Measurements from ENCODE around the gene CA10. TPM values are rescaled to one million over a fixed set of nuclear protein-coding genes. Genes with fewer than 3 reads are reported as not detected.

CA10 gene
- total RNA-seq, 1 donor from 2014 or later = 1.3 TPM

GRCh38 chr17:51651513-51652298, 506.8 kb downstream of the CA10 start:
- no peak for TF ChIP-seq CTCF (IDR thresholded peaks at IDR 0.05; ENCODE audit: partially characterized antibody, unreplicated experiment)
- DNase-seq = no peak
- Mint-ChIP-seq H3K4me3 (ENCODE audit: unreplicated experiment) (no peak overlapping the region), H3K9me3 (ENCODE audit: unreplicated experiment) (peaks cover 2% of the 10 kb centered on the region), H3K36me3 (ENCODE audit: unreplicated experiment) (no peaks in the 10 kb centered on the region), H3K4me1 (ENCODE audit: low read depth, unreplicated experiment) (peaks cover 25% of the 10 kb centered on the region), H3K27me3 (ENCODE audit: unreplicated experiment) (peaks cover 10% of the 10 kb centered on the region), H3K27ac (ENCODE audit: unreplicated experiment) (no peak overlapping the region)

GRCh38 chr17:51650772-51651171, 507.7 kb downstream of the CA10 start:
- no peak for TF ChIP-seq CTCF (IDR thresholded peaks at IDR 0.05; ENCODE audit: partially characterized antibody, unreplicated experiment)
- Mint-ChIP-seq H3K36me3 (ENCODE audit: unreplicated experiment) (no peaks in the 10 kb centered on the region), H3K9me3 (ENCODE audit: unreplicated experiment) (peaks cover 2% of the 10 kb centered on the region), H3K4me3 (ENCODE audit: unreplicated experiment) (no peak overlapping the region), H3K27me3 (ENCODE audit: unreplicated experiment) (peaks cover 10% of the 10 kb centered on the region), H3K4me1 (ENCODE audit: low read depth, unreplicated experiment) (peaks cover 28% of the 10 kb centered on the region), H3K27ac (ENCODE audit: unreplicated experiment) (no peak overlapping the region)
- DNase-seq = no peak

- Mint-ChIP-seq H3K4me3 (ENCODE audit: unreplicated experiment) (no peak overlapping the region), H3K36me3 (ENCODE audit: unreplicated experiment) (no peaks in the 10 kb centered on the region), H3K4me1 (ENCODE audit: low read depth, unreplicated experiment) (peaks cover 28% of the 10 kb centered on the region), H3K27ac (ENCODE audit: unreplicated experiment) (no peak overlapping the region), H3K27me3 (ENCODE audit: unreplicated experiment) (peaks cover 10% of the 10 kb centered on the region), H3K9me3 (ENCODE audit: unreplicated experiment) (peaks cover 2% of the 10 kb centered on the region)
- TF ChIP-seq CTCF (IDR thresholded peaks at IDR 0.05; ENCODE audit: partially characterized antibody, unreplicated experiment) = no peak
- no peak for DNase-seq
These were observed 508.3 kb downstream of the CA10 start for GRCh38 chr17:51650202-51650601.

GRCh38 chr17:51647826-51648225, 510.7 kb downstream of the CA10 start:
- Mint-ChIP-seq H3K27me3 (ENCODE audit: unreplicated experiment) (peaks cover 10% of the 10 kb centered on the region), H3K27ac (ENCODE audit: unreplicated experiment) (no peak overlapping the region)

More at GRCh38 chr17:51647826-51648225, 510.7 kb downstream of the CA10 start:
- Mint-ChIP-seq H3K9me3 (ENCODE audit: unreplicated experiment) (no peaks in the 10 kb centered on the region), H3K4me3 (ENCODE audit: unreplicated experiment) (no peak overlapping the region), H3K4me1 (ENCODE audit: low read depth, unreplicated experiment) (peaks cover 20% of the 10 kb centered on the region), H3K36me3 (ENCODE audit: unreplicated experiment) (no peaks in the 10 kb centered on the region)
- no peak for DNase-seq
- TF ChIP-seq CTCF (IDR thresholded peaks at IDR 0.05; ENCODE audit: partially characterized antibody, unreplicated experiment) = no peak

Measured in glutamatergic neuron (in vitro differentiated cells).